ENCODE data around the gene TOMT. TPM values are rescaled to one million over a fixed set of nuclear protein-coding genes. Genes with fewer than 3 reads are reported as not detected.
A peak's percentile ranks its signal among the peaks of the same experiment; 100 is the strongest.

The TOMT gene
- total and polyA plus RNA-seq, 2 of the 13 experiments (the other 11 are each of a cell fraction or from before 2014, with no cell fraction given), result not detected

GRCh38 chr11:72102946-72103753 is 2.6 kb upstream of the TOMT start, which contains the start of gene LAMTOR1 (continued):
- TF ChIP-seq HNF1A (IDR thresholded peaks at IDR 0.05; ENCODE audit: low read depth) (no peak), HNF1A (CRISPR knock-in tag; IDR thresholded peaks at IDR 0.05; ENCODE audit: borderline replicate concordance) (peak; percentile 41; the same call in 1 of the 2 replicates), CBX5 (CRISPR knock-in tag; IDR thresholded peaks at IDR 0.05; ENCODE audit: borderline replicate concordance) (peak; percentile 84), CEBPZ (IDR thresholded peaks at IDR 0.05; ENCODE audit: low read length) (no peak), HMGXB3 (CRISPR knock-in tag; IDR thresholded peaks at IDR 0.05; ENCODE audit: borderline replicate concordance) (0 out of 2 replicates have a peak, but pooled peaks have one; percentile 72), KDM5B (CRISPR knock-in tag; IDR thresholded peaks at IDR 0.05; ENCODE audit: borderline replicate concordance) (peak; percentile 85), ZMYM4 (CRISPR knock-in tag; IDR thresholded peaks at IDR 0.05) (peak; percentile 97), MLX (CRISPR knock-in tag; IDR thresholded peaks at IDR 0.05) (peak; percentile 63), RCOR2 (CRISPR knock-in tag; IDR thresholded peaks at IDR 0.05) (no peak), MZF1 (CRISPR knock-in tag; IDR thresholded peaks at IDR 0.05; ENCODE audit: borderline replicate concordance) (no peak), TAF1 (CRISPR knock-in tag; IDR thresholded peaks at IDR 0.05) (peak; percentile 80), ZSCAN12 (CRISPR knock-in tag; IDR thresholded peaks at IDR 0.05) (no peak; the same call in 1 of the 2 replicates), GABPB1 (CRISPR knock-in tag; IDR thresholded peaks at IDR 0.05) (peak; percentile 98), ZNF350 (CRISPR knock-in tag; IDR thresholded peaks at IDR 0.05; ENCODE audit: borderline replicate concordance, low read depth) (peak; percentile 50; the same call in 1 of the 2 replicates), ZNF235 (CRISPR knock-in tag; IDR thresholded peaks at IDR 0.05; ENCODE audit: borderline replicate concordance) (peak; percentile 49)

Measured in HepG2 (cell line).